Uterus (tissue), 4 donors: ENCODE data around the gene RAB6A. TPM values are rescaled to one million over a fixed set of nuclear protein-coding genes. Genes with fewer than 3 reads are reported as not detected.

ENCODE experiments used
- DNase-seq, 2 donors: peaks; one replicate each; pipeline ENCODE4 v3.0.0-alpha.2; 2019 to 2020
- H3K27ac ChIP-seq, 2 donors: fragments of 200-600 bp; sonication (generic); 1 replicate in 1 of 2; 2 replicates in 1 of 2; pipeline ENCODE4 v1.5.1; 2016 to 2018
- H3K27me3 ChIP-seq, 2 donors: fragments of 200-600 bp; sonication (generic); one replicate each; pipeline ENCODE4 v1.5.1; 2018 to 2019; ENCODE audit warnings: control low read depth in 1 of 2
- H3K36me3 ChIP-seq, 2 donors: fragments of 200-600 bp; sonication (generic); one replicate each; pipeline ENCODE4 v1.5.1; 2019; ENCODE audit warnings: control low read depth in 1 of 2
- H3K4me1 ChIP-seq, 2 donors: fragments of 200-600 bp; sonication (generic); one replicate each; pipeline ENCODE4 v1.5.1; 2018 to 2019; ENCODE audit warnings: control low read depth in 1 of 2
- H3K4me3 ChIP-seq, 2 donors: fragments of 200-600 bp; sonication (generic); 1 replicate in 1 of 2; 2 replicates in 1 of 2; pipeline ENCODE4 v1.5.1; 2018 to 2019; ENCODE audit warnings: mild to moderate bottlenecking in 1 of 2
- H3K9me3 ChIP-seq, 2 donors: fragments of 200-600 bp; sonication (generic); one replicate each; pipeline ENCODE4 v1.5.1; 2019; ENCODE audit warnings: control low read depth in 1 of 2
- POLR2A ChIP-seq, 2 donors: fragments of 450-650 bp; IDR thresholded peaks; one replicate each; pipeline ENCODE4 v1.6.1; 2016; ENCODE audit warnings: antibody characterized with exemption in 2 of 2, mild to moderate bottlenecking in 1 of 2, moderate library complexity in 1 of 2
- intact Hi-C: fragments of 100-400 bp; cut with DNase I; formaldehyde crosslinking; loops from one replicate; pipeline ENCODE4 v1.15.1; 2023; ENCODE audit warnings: low total_unique reads
- total RNA-seq, 4 donors: library from RNA; depleted of rRNA in 3 of 4; stranded (reverse); fragments of >200 nt in 3 of 4; gene quantifications; one replicate each; pipeline versions ENCODE4 v1.1.0 to v1.2.4, GENCODE V29; 2014 to 2023
- TF ChIP-seq, protein P1 (sequence below), 4 experiments: fragments of 200-600 bp in 2 of 4; fragments of 450-650 bp in 2 of 4; sonication (generic) in 2 of 4; IDR thresholded peaks; one replicate each; pipeline ENCODE4 v1.5.1; 2016 to 2019; ENCODE audit warnings: antibody characterized with exemption in 4 of 4, mild to moderate bottlenecking in 2 of 4, moderate library complexity in 1 of 4
- donor health status: DM: yes; HTN: yes; CAD: no.

The RAB6A gene
- total RNA-seq, 4 donors from 2014 or later: 75.9 to 129 (median 119) TPM

DNA sequence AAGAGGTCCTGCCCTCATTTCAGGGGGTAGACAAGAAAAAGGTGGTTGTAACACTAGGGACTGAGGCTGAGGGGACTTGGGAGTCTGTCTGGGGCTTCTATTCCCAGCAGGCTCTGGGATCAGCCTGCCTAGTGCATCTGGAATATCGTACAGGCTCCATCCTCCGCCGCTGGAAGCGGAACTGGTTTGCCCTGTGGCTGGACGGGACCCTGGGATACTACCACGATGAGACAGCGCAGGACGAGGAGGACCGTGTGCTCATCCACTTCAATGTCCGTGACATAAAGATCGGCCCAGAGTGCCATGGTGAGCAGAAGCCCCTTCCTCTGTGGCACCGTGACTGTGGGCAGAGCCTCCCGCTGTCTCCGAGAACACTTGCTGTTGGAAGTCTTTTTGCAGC, 110.5 kb downstream of the RAB6A start:
- no peak overlapping the region for H3K27ac ChIP-seq
- intact Hi-C loops: no loop called here
- DNase-seq: no peak
- H3K36me3 ChIP-seq: no peaks in the 10 kb centered on the region
- no peak overlapping the region for H3K4me3 ChIP-seq
- H3K4me1 ChIP-seq: no peaks in the 10 kb centered on the region
- TF ChIP-seq, protein P1, sequence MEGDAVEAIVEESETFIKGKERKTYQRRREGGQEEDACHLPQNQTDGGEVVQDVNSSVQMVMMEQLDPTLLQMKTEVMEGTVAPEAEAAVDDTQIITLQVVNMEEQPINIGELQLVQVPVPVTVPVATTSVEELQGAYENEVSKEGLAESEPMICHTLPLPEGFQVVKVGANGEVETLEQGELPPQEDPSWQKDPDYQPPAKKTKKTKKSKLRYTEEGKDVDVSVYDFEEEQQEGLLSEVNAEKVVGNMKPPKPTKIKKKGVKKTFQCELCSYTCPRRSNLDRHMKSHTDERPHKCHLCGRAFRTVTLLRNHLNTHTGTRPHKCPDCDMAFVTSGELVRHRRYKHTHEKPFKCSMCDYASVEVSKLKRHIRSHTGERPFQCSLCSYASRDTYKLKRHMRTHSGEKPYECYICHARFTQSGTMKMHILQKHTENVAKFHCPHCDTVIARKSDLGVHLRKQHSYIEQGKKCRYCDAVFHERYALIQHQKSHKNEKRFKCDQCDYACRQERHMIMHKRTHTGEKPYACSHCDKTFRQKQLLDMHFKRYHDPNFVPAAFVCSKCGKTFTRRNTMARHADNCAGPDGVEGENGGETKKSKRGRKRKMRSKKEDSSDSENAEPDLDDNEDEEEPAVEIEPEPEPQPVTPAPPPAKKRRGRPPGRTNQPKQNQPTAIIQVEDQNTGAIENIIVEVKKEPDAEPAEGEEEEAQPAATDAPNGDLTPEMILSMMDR (IDR thresholded peaks at IDR 0.05): no peak
- no peak for TF ChIP-seq POLR2A (IDR thresholded peaks at IDR 0.05)
- no peaks in the 10 kb centered on the region for H3K9me3 ChIP-seq
- no peaks in the 10 kb centered on the region for H3K27me3 ChIP-seq

DNA sequence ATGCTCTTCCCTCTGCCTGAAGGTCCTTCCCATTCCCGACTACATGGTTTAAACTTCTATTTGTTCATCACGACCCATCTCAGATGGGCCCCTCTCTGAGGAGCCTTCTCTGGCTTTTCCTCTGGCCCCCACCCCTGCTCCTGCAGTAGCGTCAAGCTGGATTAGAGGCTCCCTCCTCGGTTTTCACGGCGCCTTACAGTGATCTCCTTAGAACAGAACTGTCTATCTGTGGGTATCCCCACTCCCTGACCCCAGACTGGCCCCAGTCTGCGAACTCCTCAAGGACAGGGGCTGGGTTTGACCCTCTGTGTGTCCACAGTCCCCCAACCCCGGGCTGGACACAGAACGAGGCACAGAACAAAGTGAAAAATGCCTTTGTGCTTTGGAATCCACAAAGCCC, 111.7 kb downstream of the RAB6A start:
- intact Hi-C loops: no loop called here
- no peak overlapping the region for H3K4me3 ChIP-seq
- H3K9me3 ChIP-seq: no peaks in the 10 kb centered on the region
- no peak for DNase-seq
- no peak overlapping the region for H3K27ac ChIP-seq
- H3K4me1 ChIP-seq: no peaks in the 10 kb centered on the region
- H3K36me3 ChIP-seq: no peaks in the 10 kb centered on the region
- no peak for TF ChIP-seq POLR2A (IDR thresholded peaks at IDR 0.05)
- TF ChIP-seq, protein P1 (IDR thresholded peaks at IDR 0.05): no peak
- no peaks in the 10 kb centered on the region for H3K27me3 ChIP-seq

DNA sequence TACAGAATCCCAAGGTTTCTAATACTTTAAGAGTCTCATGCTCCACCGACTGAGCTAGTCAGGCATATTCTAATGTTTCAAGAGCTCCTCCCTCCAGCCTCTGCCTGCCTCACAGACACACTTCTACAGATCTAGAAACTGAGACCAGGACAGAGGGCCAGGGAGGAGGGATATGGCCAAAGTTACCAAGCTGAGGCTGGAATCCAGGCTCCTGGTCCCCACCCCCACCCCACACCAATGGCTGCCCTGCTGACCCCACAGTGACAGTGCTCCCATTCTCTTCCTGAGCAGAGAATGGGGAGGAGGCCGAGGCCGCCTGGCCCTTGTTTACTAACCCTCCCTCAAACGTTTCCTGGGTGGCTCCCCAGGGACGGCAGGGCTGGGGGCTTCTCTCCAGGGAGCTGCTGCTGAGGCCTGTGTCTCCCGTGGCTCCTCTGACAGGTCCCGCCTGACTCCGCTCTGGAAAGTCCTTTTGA, 112.3 kb downstream of the RAB6A start:
- no peak for DNase-seq
- Histone ChIP-seq H3K4me3 (no peak overlapping the region), H3K4me1 (no peaks in the 10 kb centered on the region), H3K27ac (no peak overlapping the region), H3K9me3 (no peaks in the 10 kb centered on the region), H3K36me3 (no peaks in the 10 kb centered on the region), H3K27me3 (no peaks in the 10 kb centered on the region)
- TF ChIP-seq, protein P1 (IDR thresholded peaks at IDR 0.05): no peak
- no peak for TF ChIP-seq POLR2A (IDR thresholded peaks at IDR 0.05)
- intact Hi-C loops: no loop called here

DNA sequence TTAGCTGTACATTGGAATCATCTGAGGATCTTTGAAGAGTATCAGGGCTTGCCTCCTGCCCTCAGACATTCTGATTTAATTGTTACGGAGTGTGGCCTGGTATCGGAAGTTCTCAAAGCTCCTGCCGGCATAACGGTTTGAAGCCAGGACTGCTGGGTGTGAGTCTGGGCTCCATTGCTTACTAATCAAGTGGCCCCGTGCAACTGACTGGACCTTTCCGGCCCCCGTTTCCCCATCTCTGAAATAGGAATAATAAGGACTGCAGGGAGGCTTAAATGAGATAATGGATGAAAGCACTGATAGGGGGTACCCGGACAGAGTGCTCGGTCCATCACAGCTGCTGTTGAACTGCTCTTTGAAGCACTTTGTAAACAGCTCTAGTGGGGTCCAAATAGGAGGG, 112.8 kb downstream of the RAB6A start:
- no peaks in the 10 kb centered on the region for H3K36me3 ChIP-seq
- no peaks in the 10 kb centered on the region for H3K9me3 ChIP-seq
- H3K4me3 ChIP-seq: no peak overlapping the region
- intact Hi-C loops: no loop called here
- TF ChIP-seq POLR2A (IDR thresholded peaks at IDR 0.05): no peak
- TF ChIP-seq, protein P1 (IDR thresholded peaks at IDR 0.05): no peak
- no peak overlapping the region for H3K27ac ChIP-seq
- H3K27me3 ChIP-seq: no peaks in the 10 kb centered on the region
- no peaks in the 10 kb centered on the region for H3K4me1 ChIP-seq
- DNase-seq: no peak

DNA sequence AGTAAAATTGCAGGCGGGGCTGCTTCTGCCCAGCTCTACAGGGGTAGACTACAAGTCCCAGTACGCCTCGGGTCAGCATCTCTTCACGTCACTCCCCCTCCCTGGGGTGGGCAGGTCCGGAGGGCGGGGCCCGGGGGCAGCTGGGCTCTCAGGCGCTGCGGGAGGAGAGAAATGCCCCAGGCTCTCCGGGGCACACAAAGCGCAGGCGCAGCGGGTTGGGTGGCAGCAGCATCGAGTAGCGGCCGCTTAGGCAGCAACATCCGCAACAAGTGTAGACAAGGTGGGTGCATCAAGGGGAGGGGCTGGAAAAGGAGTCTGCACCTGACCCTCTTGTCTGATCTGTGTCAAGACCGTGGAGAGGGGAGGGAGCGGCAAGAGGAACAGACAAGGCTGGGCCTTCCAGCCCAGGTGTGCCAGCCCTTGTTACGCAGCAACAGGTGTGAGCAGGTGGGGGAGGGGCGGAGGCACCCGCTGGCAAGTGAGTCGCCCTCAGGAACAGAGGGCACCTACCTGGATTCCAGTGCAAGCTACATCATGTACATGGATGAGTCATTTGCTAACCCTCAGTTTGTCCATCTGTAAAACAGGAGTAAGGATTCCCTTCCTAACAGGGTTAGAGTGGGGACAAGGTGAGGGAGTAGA, 113.3 kb downstream of the RAB6A start:
- DNase-seq: peak; percentile 78 to 79
- H3K27ac ChIP-seq: no peak overlapping the region
- no peaks in the 10 kb centered on the region for H3K4me1 ChIP-seq
- TF ChIP-seq, protein P1 (IDR thresholded peaks at IDR 0.05): no peak
- no peak for TF ChIP-seq POLR2A (IDR thresholded peaks at IDR 0.05)
- H3K36me3 ChIP-seq: no peaks in the 10 kb centered on the region
- peak overlapping the region in 1 of 2 donors; percentile 8 for H3K4me3 ChIP-seq
- no peaks in the 10 kb centered on the region for H3K27me3 ChIP-seq
- intact Hi-C loops: no loop called here
- H3K9me3 ChIP-seq: no peaks in the 10 kb centered on the region
